GM12878 (cell line): ENCODE results near the gene ZNRF3. TPM values are rescaled to one million over a fixed set of nuclear protein-coding genes. Genes with fewer than 3 reads are reported as not detected.

Source experiments
- ATAC-seq: fragments of 200-7000 bp; cut with Tn5 transposase; 3 replicates; pipeline ENCODE4 v1.9.1; 2020; ENCODE audit warnings: mild to moderate bottlenecking, moderate library complexity
- BruUV-seq: library from RNA; stranded (reverse); fragments of 400-500 nt; replicated peaks from 2 replicates; lab custom pipeline; 2021; lab: Mats Ljungman, UMichigan
- CTCF ChIA-PET: fragments of 300-600 bp; sonication (Branson Sonifier 250); formaldehyde crosslinking; extraction: SDS; loops from one replicate; lab custom pipeline; 2021; ENCODE audit warnings: inconsistent platforms; lab: Yijun Ruan, JAX
- POLR2A ChIA-PET: fragments of 350-600 bp; formaldehyde crosslinking; extraction: SDS; loops from one replicate; lab custom pipeline; 2021; ENCODE audit warnings: inconsistent platforms; lab: Charles Lee
- RAD21 ChIA-PET: fragments of 300-600 bp; sonication (Branson Sonifier 250); formaldehyde crosslinking; loops from one replicate; lab custom pipeline; 2023; ENCODE audit warnings: antibody characterized with exemption; ENCODE audit not compliant: unreplicated experiment; lab: Charles Lee
- SMC1A ChIA-PET: fragments of 300-600 bp; sonication (Branson Sonifier 250); formaldehyde crosslinking; loops from one replicate; lab custom pipeline; 2023; ENCODE audit not compliant: unreplicated experiment, uncharacterized antibody; lab: Charles Lee
- DNase-seq: peaks from one replicate; pipeline ENCODE4 v3.0.0-alpha.2; 2011; ENCODE audit warnings: low read depth, low spot score
- FAIRE-seq: peaks from 3 replicates; lab custom pipeline; 2011; peaks lifted over from hg19 to GRCh38; lab: Jason Lieb, UNC
- H2AFZ ChIP-seq: 2 replicates; pipeline ENCODE4 v1.6.0; 2011; ENCODE audit warnings: low read depth, low read length, control low read depth; ENCODE audit not compliant: control insufficient read depth
- H3K27ac ChIP-seq: 2 replicates; pipeline ENCODE4 v1.5.1; 2011; ENCODE audit warnings: control low read depth; ENCODE audit not compliant: control insufficient read depth, insufficient read depth
- H3K27me3 ChIP-seq, 2 experiments: replicated peaks in 1 of 2; 2 replicates each; pipeline versions ENCODE4 v1.6.0 to v1.6.1; 2011; ENCODE audit warnings: low read length in 1 of 2; ENCODE audit not compliant: control insufficient read depth in 2 of 2, insufficient read depth in 2 of 2
- H3K36me3 ChIP-seq, 2 experiments: 2 replicates each; pipeline ENCODE4 v1.5.1; 2011; ENCODE audit warnings: low read length in 1 of 2; ENCODE audit not compliant: control insufficient read depth in 2 of 2, insufficient read depth in 2 of 2
- H3K4me1 ChIP-seq: 2 replicates; pipeline ENCODE4 v1.6.1; 2011; ENCODE audit warnings: mild to moderate bottlenecking, low read length, moderate library complexity, mixed read lengths; ENCODE audit not compliant: control insufficient read depth, insufficient read depth
- H3K4me2 ChIP-seq: 2 replicates; pipeline ENCODE4 v1.6.0; 2011; ENCODE audit warnings: control low read depth; ENCODE audit not compliant: control insufficient read depth, insufficient read depth
- H3K4me3 ChIP-seq: fragments of 200-600 bp; sonication (generic); 2 replicates; pipeline ENCODE4 v1.5.1; 2016
- H3K79me2 ChIP-seq: 2 replicates; pipeline ENCODE4 v1.6.0; 2011; ENCODE audit warnings: low read length; ENCODE audit not compliant: control insufficient read depth, insufficient read depth
- H3K9ac ChIP-seq: 2 replicates; pipeline ENCODE4 v1.8.0; 2011; ENCODE audit warnings: low read length, control low read depth, mixed read lengths; ENCODE audit not compliant: control insufficient read depth, insufficient read depth
- H3K9me3 ChIP-seq: replicated peaks from 3 replicates; pipeline ENCODE4 v1.5.1; 2011; ENCODE audit warnings: mild to moderate bottlenecking, low read length; ENCODE audit not compliant: control insufficient read depth, insufficient read depth
- H4K20me1 ChIP-seq: 2 replicates; pipeline ENCODE4 v1.6.0; 2011; ENCODE audit not compliant: control insufficient read depth, insufficient read depth
- CHD1 ChIP-seq: IDR thresholded peaks from 2 replicates; pipeline ENCODE4 v1.6.1; 2012; ENCODE audit warnings: low read depth, low read length, improper control_type of control experiment
- FOS ChIP-seq: IDR thresholded peaks from 3 replicates; pipeline ENCODE4 v1.6.1; 2011; ENCODE audit warnings: borderline replicate concordance; ENCODE audit not compliant: insufficient read length; ENCODE audit errors: extremely low read depth
- NRF1 ChIP-seq: conservative IDR thresholded peaks from 2 replicates; pipeline ENCODE4 v1.6.1; 2011; ENCODE audit warnings: mild to moderate bottlenecking, low read depth, low read length, improper control_type of control experiment
- PML ChIP-seq: IDR thresholded peaks from 2 replicates; pipeline ENCODE4 v1.6.1; 2012; ENCODE audit warnings: low read length, inconsistent platforms
- RBBP5 ChIP-seq: fragments of 200-600 bp; sonication (generic); conservative IDR thresholded peaks from 2 replicates; pipeline ENCODE4 v1.6.1; 2016
- SUPT20H ChIP-seq: IDR thresholded peaks from 2 replicates; pipeline ENCODE4 v1.6.1; 2011; ENCODE audit warnings: low read depth, mild to moderate bottlenecking, low read length, moderate library complexity, borderline replicate concordance; ENCODE audit not compliant: control insufficient read depth
- ZNF207 ChIP-seq: fragments of 450-650 bp; IDR thresholded peaks from 2 replicates; pipeline ENCODE4 v1.6.1; 2014; ENCODE audit warnings: antibody characterized with exemption, mild to moderate bottlenecking, borderline replicate concordance
- WGBS: methylation state at CpG from one replicate; pipeline ENCODE4 v1.1.6; 2016; ENCODE audit warnings: low lambda C conversion rate; ENCODE audit not compliant: insufficient replicate concordance, insufficient coverage; ENCODE audit errors: missing lambda C conversion rate; 5-methylcytosine and 5-hydroxymethylcytosine counted together
- in situ Hi-C: fragments of 300-500 bp; cut with MboI; formaldehyde crosslinking; loops from 9 replicates; pipeline ENCODE4 v1.14.3; 2018; ENCODE audit warnings: mixed read lengths
- intact Hi-C: fragments of 100-400 bp; cut with micrococcal nuclease; formaldehyde crosslinking; loops from one replicate; pipeline ENCODE4 v1.14.2; 2022; ENCODE audit not compliant: unreplicated experiment
- polyA plus RNA-seq, 11 experiments: library from polyadenylated mRNA; depleted of rRNA in 4 of 11; unstranded in 6 of 11; stranded (reverse) in 5 of 11; fragments of >200 nt; fragmentation: Nextera tagmentation in 4 of 11; fragmentation: Illumina TruSeq in 1 of 11; extraction: Ambion mirVana in 4 of 11; extraction: Trizol in 1 of 11; gene quantifications; 1 replicate in 1 of 11; 2 replicates in 10 of 11; pipeline versions ENCODE4 v1.2.1 to v1.2.3, GENCODE V29; 2011 to 2016; ENCODE audit warnings: inconsistent platforms in 2 of 11, missing spikeins in 2 of 11, low read depth in 1 of 11
- total RNA-seq, 4 experiments: library from RNA; depleted of rRNA in 3 of 4; stranded (reverse); fragments of >200 nt in 3 of 4; fragmentation: Illumina TruSeq in 1 of 4; extraction: Trizol in 1 of 4; gene quantifications; 2 replicates each; pipeline versions ENCODE4 v1.2.1 to v1.2.3, GENCODE V29; 2013 to 2021
- TF ChIP-seq, protein P1 (sequence below): IDR thresholded peaks from 2 replicates; pipeline ENCODE4 v1.6.1; 2012; ENCODE audit warnings: low read length, inconsistent platforms
- TF ChIP-seq, protein P2 (sequence below): fragments of 150-350 bp; IDR thresholded peaks from 2 replicates; pipeline ENCODE4 v1.6.1; 2014; ENCODE audit warnings: mild to moderate bottlenecking, low read depth, low read length

The ZNRF3 gene
- total and polyA plus RNA-seq, 10 of the 15 experiments (the other 5 are each of a cell fraction or from before 2014, with no cell fraction given) = 0.05 to 2.4 (median 0.46) TPM

DNA sequence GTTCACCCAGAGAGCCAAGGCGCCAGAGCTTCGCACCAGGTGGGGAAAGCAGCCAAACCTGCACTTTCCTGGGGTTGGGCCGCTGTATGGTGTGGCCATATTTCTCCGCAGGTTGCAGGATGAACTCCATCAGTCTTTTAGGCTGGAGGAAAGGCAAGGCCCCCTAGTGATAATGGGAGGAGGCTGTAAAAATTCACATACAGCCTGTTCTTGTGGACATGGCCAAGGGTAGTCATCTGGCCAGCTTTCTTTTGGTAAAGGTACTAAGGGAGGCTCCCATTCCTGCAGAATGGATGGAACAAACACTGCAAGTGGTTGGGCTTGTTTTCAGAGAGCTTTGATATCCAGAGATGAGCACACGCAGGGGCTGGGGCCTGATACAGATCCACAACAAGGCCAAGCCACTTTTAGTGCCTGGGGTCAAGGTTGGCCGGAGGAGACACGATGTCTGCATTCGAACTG is 148.7 kb downstream of the ZNRF3 start:
- Histone ChIP-seq H3K27ac (no peak overlapping the region), H3K27me3 (0 out of 4 replicates have a peak, but pooled peaks cover 0 to 6% of the 10 kb centered on the region in 2 experiments), H3K9me3 (no peaks in the 10 kb centered on the region), H2AFZ (no peak overlapping the region), H3K9ac (no peak overlapping the region), H3K4me2 (no peak overlapping the region), H3K4me1 (no peaks in the 10 kb centered on the region), H3K79me2 (no peaks in the 10 kb centered on the region), H3K4me3 (no peak overlapping the region), H4K20me1 (peaks cover 3% of the 10 kb centered on the region; the same call in 1 of the 2 replicates), H3K36me3 (no peaks in the 10 kb centered on the region; a peak in 1 of 4 replicates)
- DNase-seq = no peak
- BruUV-seq = no TSS peak
- TF ChIP-seq SUPT20H (no peak), NRF1 (no peak), RBBP5 (no peak), ZNF207 (no peak), PML (no peak), FOS (no peak), CHD1 (no peak)
- TF ChIP-seq, protein P1, sequence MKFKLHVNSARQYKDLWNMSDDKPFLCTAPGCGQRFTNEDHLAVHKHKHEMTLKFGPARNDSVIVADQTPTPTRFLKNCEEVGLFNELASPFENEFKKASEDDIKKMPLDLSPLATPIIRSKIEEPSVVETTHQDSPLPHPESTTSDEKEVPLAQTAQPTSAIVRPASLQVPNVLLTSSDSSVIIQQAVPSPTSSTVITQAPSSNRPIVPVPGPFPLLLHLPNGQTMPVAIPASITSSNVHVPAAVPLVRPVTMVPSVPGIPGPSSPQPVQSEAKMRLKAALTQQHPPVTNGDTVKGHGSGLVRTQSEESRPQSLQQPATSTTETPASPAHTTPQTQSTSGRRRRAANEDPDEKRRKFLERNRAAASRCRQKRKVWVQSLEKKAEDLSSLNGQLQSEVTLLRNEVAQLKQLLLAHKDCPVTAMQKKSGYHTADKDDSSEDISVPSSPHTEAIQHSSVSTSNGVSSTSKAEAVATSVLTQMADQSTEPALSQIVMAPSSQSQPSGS = no peak
- TF ChIP-seq, protein P2, sequence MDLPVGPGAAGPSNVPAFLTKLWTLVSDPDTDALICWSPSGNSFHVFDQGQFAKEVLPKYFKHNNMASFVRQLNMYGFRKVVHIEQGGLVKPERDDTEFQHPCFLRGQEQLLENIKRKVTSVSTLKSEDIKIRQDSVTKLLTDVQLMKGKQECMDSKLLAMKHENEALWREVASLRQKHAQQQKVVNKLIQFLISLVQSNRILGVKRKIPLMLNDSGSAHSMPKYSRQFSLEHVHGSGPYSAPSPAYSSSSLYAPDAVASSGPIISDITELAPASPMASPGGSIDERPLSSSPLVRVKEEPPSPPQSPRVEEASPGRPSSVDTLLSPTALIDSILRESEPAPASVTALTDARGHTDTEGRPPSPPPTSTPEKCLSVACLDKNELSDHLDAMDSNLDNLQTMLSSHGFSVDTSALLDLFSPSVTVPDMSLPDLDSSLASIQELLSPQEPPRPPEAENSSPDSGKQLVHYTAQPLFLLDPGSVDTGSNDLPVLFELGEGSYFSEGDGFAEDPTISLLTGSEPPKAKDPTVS = no peak
- intact Hi-C loops (loop anchor here (5.0 kb wide), 1 partner anchor 125 kb away; no protein-coding TSS in a partner anchor), in situ Hi-C loops (loop anchor here (25.0 kb wide), 1 partner anchor 995 kb away; no protein-coding TSS in a partner anchor)
- ChIA-PET SMC1A (interaction anchor here (0.9 to 4.3 kb wide), 13 partner anchors 8 to 230 kb away, joined by 3 to 43 read pairs (median 6); no protein-coding TSS in a partner anchor), CTCF (interaction anchor here (1.0 to 7.4 kb wide), 8 partner anchors 7 to 432 kb away, joined by 3 to 63 read pairs (median 4); no protein-coding TSS in a partner anchor), POLR2A (interaction anchor here (1.0 to 1.7 kb wide), 3 partner anchors 14 to 101 kb away, joined by 3 to 5 read pairs (median 3); no protein-coding TSS in a partner anchor), RAD21 (interaction anchor here (0.6 to 3.1 kb wide), 11 partner anchors 8 to 176 kb away, joined by 3 to 21 read pairs (median 5); no protein-coding TSS in a partner anchor)
- no peak for FAIRE-seq
- WGBS = 57% methylated on average over 8 of the region's 8 CpGs
- ATAC-seq = no peak
